Natural killer cell (primary cell): ENCODE data around the gene FCRLA. TPM values are rescaled to one million over a fixed set of nuclear protein-coding genes. Genes with fewer than 3 reads are reported as not detected.
"Not testable (repeated sequence)": the region's sequence is repeated elsewhere in the genome, so short reads cannot be mapped to it uniquely, and the experiment has no call there.

Experiments
- ATAC-seq, 3 donors: fragments of 150-1000 bp in 2 of 3; fragments of 200-7000 bp in 1 of 3; cut with Tn5 transposase; 1 replicate in 1 of 3; 2 replicates in 2 of 3; pipeline ENCODE4 v1.10.0; 2021; ENCODE audit warnings: mild to moderate bottlenecking in 2 of 3, moderate library complexity in 2 of 3
- DNase-seq, 2 donors: peaks; one replicate each; pipeline versions ENCODE4 v3.0.0 to v3.0.0-alpha.2; 2013 to 2021; ENCODE audit warnings: mixed read lengths in 1 of 2
- H3K27ac ChIP-seq: one replicate; pipeline ENCODE4 v1.5.1; 2013; ENCODE audit warnings: mild to moderate bottlenecking, low read length
- H3K27me3 ChIP-seq: one replicate; pipeline ENCODE4 v1.6.1; 2013; ENCODE audit warnings: low read length; ENCODE audit not compliant: control insufficient read depth, insufficient read depth
- H3K36me3 ChIP-seq: one replicate; pipeline ENCODE4 v1.6.1; 2013; ENCODE audit warnings: low read length; ENCODE audit not compliant: control insufficient read depth, insufficient read depth
- H3K4me1 ChIP-seq: one replicate; pipeline ENCODE4 v1.6.1; 2013; ENCODE audit warnings: low read length; ENCODE audit not compliant: control insufficient read depth, insufficient read depth
- H3K4me3 ChIP-seq: one replicate; pipeline ENCODE4 v1.5.1; 2013; ENCODE audit warnings: low read length
- H3K9me3 ChIP-seq: one replicate; pipeline ENCODE4 v1.6.1; 2013; ENCODE audit warnings: low read length; ENCODE audit not compliant: control insufficient read depth, insufficient read depth
- H3K27ac Mint-ChIP-seq, 2 donors: one replicate each; pipeline ENCODE4 v1.8.0; 2022; ENCODE audit warnings: mild to moderate bottlenecking in 2 of 2, mixed read lengths in 2 of 2, moderate library complexity in 1 of 2
- H3K27me3 Mint-ChIP-seq, 2 donors: one replicate each; pipeline ENCODE4 v1.8.0; 2022; ENCODE audit warnings: low read depth in 2 of 2, mixed read lengths in 2 of 2
- H3K36me3 Mint-ChIP-seq: one replicate; pipeline ENCODE4 v1.8.0; 2022; ENCODE audit warnings: mixed read lengths
- H3K4me1 Mint-ChIP-seq, 2 donors: one replicate each; pipeline ENCODE4 v1.8.0; 2022; ENCODE audit warnings: mixed read lengths in 2 of 2
- H3K4me3 Mint-ChIP-seq: one replicate; pipeline ENCODE4 v1.8.0; 2022; ENCODE audit warnings: mild to moderate bottlenecking, moderate library complexity, mixed read lengths
- H3K9me3 Mint-ChIP-seq, 2 donors: one replicate each; pipeline ENCODE4 v1.8.0; 2022; ENCODE audit warnings: mixed read lengths in 2 of 2
- CTCF ChIP-seq: fragments of 200-600 bp; IDR thresholded peaks from one replicate; pipeline ENCODE4 v1.8.0; 2022; ENCODE audit warnings: antibody characterized with exemption
- WGBS: methylation state at CpG from one replicate; pipeline ENCODE4 v1.1.7; 2013; ENCODE audit warnings: missing lambda C conversion rate; ENCODE audit not compliant: insufficient coverage; 5-methylcytosine and 5-hydroxymethylcytosine counted together
- intact Hi-C: fragments of 100-400 bp; cut with micrococcal nuclease; formaldehyde crosslinking; loops from one replicate; pipeline ENCODE4 v1.14.2; 2022
- total RNA-seq, 4 donors: library from RNA; stranded (reverse); fragments of 120-200 nt in 1 of 4; gene quantifications; one replicate each; pipeline versions ENCODE4 v1.2.3 to v1.2.4, GENCODE V29; 2013 to 2022

The FCRLA gene, protein sequence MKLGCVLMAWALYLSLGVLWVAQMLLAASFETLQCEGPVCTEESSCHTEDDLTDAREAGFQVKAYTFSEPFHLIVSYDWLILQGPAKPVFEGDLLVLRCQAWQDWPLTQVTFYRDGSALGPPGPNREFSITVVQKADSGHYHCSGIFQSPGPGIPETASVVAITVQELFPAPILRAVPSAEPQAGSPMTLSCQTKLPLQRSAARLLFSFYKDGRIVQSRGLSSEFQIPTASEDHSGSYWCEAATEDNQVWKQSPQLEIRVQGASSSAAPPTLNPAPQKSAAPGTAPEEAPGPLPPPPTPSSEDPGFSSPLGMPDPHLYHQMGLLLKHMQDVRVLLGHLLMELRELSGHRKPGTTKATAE
- under 1 TPM; 0.41 to 0.90 (median 0.80) TPM for total RNA-seq
- total RNA-seq (2013): 109 TPM

DNA sequence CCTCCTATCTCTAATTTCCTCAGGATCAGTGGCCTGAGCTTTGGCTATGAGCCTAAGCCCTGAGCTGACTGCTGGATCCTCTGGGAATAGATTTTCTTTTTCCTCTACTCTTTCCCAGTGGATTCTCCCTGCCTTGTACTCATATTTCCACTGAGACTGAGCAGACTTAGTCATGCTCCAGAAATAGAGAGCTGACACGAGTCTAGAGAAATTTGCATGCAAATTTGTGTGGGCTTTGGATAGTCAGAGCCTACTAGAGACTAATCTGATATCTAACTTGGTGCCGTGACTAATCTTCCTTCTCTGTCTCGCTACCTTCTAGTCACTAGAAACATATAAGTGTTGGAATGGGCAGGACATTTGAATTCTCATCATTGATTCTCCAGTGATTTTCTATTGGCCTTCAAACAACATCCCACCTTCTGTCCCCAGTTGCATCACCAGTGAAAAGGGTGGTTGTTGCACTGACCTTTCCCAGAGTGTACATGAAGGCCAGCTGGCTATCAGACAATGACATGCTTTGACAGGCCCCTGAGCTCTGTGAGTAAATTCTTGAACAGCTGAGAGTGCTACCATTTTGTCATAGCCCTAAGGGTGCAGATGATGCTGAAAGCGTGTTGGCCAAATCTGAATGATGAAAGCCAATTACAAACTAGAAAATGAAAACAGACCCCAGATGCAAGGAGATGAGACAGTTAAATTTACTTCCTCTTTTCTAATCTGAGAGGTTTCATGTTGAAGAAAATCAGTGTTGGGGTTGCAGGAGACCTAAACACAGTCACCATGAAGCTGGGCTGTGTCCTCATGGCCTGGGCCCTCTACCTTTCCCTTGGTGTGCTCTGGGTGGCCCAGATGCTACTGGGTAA lies at the start of gene FCRLA:
Gene FCRLA, plus strand, starts transcription at position 748 of the 866 bp plus-strand sequence. Its CDS starts 36 bp downstream, at position 784.
- H3K27me3 Mint-ChIP-seq: no peaks in the 10 kb centered on the region
- no peaks in the 10 kb centered on the region for H3K9me3 Mint-ChIP-seq
- Histone ChIP-seq H3K27ac (peak within 1 kb of the TSS; percentile 15), H3K4me3 (peak within 1 kb of the TSS; percentile 6), H3K9me3 (no peaks in the 10 kb centered on the region), H3K36me3 (no peaks in the 10 kb centered on the region), H3K27me3 (no peaks in the 10 kb centered on the region), H3K4me1 (no peaks in the 10 kb centered on the region)
- no peak for TF ChIP-seq CTCF
- DNase-seq: no peak
- no peaks in the 10 kb centered on the region for H3K36me3 Mint-ChIP-seq
- ATAC-seq: no peak
- intact Hi-C loops: no loop called here
- H3K27ac Mint-ChIP-seq: no peak within 1 kb of the TSS
- no peak within 1 kb of the TSS for H3K4me3 Mint-ChIP-seq
- WGBS: 61% methylated on average over 2 of the region's 4 CpGs
- H3K4me1 Mint-ChIP-seq: no peaks in the 10 kb centered on the region

DNA sequence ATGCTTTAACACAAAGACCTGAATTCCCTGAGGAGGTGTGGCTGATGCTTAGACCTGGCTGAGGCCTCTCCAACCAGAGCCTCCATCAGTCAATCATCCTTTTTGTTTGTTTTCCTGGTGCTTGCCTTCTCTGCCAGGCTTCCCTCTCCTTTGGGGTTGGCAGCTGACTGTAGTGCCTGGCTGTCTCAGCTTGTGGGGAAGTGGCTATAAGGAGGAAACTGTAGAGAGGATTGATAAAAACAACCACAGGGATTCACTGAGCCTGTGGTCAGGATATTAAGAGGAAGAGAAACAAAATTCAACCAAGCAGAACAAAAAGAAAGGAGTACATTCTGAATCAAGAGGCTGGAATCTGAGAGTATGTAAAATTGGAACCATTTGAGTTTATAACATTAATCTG lies 48.5 kb upstream of the FCRLA start:
- H3K9me3 Mint-ChIP-seq, H3K4me3 Mint-ChIP-seq, intact Hi-C loops, H3K36me3 Mint-ChIP-seq, ATAC-seq, H3K36me3 ChIP-seq, H3K9me3 ChIP-seq, H3K4me1 ChIP-seq, H3K4me1 Mint-ChIP-seq, H3K27me3 ChIP-seq, H3K27ac Mint-ChIP-seq, H3K27ac ChIP-seq, H3K27me3 Mint-ChIP-seq, DNase-seq, H3K4me3 ChIP-seq: not testable (repeated sequence)

- H3K4me3 Mint-ChIP-seq, H3K27me3 ChIP-seq, H3K27ac Mint-ChIP-seq, H3K4me1 Mint-ChIP-seq, H3K36me3 Mint-ChIP-seq, H3K9me3 ChIP-seq, H3K27me3 Mint-ChIP-seq, H3K36me3 ChIP-seq, H3K4me1 ChIP-seq, H3K4me3 ChIP-seq, DNase-seq, H3K9me3 Mint-ChIP-seq, intact Hi-C loops, H3K27ac ChIP-seq: not testable (repeated sequence)
- WGBS: no CpG with 5 or more reads among the region's 9 CpGs
- ATAC-seq: peak; percentile 96 to 98 (median 96)
These were observed 45.2 kb upstream of the FCRLA start for GRCh38 chr1:161661660-161662311.

DNA sequence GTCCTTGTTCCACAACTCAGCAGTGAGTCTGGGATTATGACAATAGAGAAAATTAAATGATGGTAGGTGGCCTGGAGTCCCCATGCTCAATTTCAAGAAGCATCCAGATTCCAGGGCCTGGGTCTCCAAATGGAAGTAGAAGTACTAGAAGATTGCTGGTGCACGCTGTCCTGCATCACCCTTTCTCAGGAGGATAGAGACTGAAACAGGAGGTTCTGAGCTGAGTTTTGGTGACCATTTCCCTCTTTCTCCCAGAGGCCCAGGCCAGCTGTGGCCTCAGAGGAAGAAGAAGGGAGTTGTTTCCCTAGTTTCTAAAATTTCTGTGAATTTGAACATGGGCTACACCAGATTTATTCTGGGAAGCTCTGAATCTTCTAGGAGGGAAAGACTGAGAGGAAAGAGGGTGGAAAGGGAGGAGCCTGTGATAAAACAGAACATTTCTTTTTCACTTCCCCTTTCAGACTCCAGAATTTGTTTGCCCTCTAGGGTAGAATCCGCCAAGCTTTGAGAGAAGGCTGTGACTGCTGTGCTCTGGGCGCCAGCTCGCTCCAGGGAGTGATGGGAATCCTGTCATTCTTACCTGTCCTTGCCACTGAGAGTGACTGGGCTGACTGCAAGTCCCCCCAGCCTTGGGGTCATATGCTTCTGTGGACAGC lies 44.2 kb upstream of the FCRLA start, which contains the start of gene FCGR2B:
Gene FCGR2B, plus strand, starts transcription at position 460 of the 656 bp plus-strand sequence. Its CDS starts 99 bp downstream, at position 559.
- no CpG with 5 or more reads among the region's 4 CpGs for WGBS
- H3K4me3 Mint-ChIP-seq, H3K9me3 ChIP-seq, H3K27ac ChIP-seq, H3K27ac Mint-ChIP-seq, H3K36me3 Mint-ChIP-seq, DNase-seq, H3K4me1 Mint-ChIP-seq, H3K4me1 ChIP-seq, H3K27me3 Mint-ChIP-seq, H3K36me3 ChIP-seq, H3K27me3 ChIP-seq, H3K4me3 ChIP-seq, H3K9me3 Mint-ChIP-seq, ATAC-seq, intact Hi-C loops: not testable (repeated sequence)

DNA sequence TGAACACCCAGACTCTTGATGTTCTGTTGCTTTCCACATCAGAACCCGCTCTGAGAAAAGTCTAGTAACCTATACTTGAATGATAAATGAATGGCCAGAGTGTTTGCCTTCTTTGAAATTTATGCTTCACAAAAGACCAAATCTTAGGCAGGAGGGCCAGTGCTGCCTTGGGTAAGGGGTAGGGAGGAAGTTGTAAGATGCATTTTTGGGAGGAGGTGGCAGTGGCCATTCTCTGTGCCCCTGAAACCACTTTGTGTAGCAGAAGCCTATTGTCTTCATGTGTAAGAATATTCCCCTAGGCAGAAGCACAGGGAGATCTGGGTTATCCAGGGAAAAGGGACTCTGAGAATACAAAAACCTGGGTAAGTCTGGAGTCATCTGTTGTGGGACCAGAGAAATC lies 43.5 kb upstream of the FCRLA start:
- H3K9me3 Mint-ChIP-seq, intact Hi-C loops: not testable (repeated sequence)
- no CpG with 5 or more reads among the region's 1 CpG for WGBS

GRCh38 chr1:161664689-161665088 lies 42.3 kb upstream of the FCRLA start:
- H3K27me3 ChIP-seq, H3K4me1 Mint-ChIP-seq, H3K4me1 ChIP-seq, H3K9me3 ChIP-seq, H3K4me3 Mint-ChIP-seq, H3K9me3 Mint-ChIP-seq, H3K4me3 ChIP-seq, H3K27ac Mint-ChIP-seq, ATAC-seq, H3K27ac ChIP-seq, intact Hi-C loops, DNase-seq, H3K36me3 Mint-ChIP-seq, H3K36me3 ChIP-seq, H3K27me3 Mint-ChIP-seq: not testable (repeated sequence)
- no CpG with 5 or more reads among the region's 4 CpGs for WGBS

More for the DNA sequence above, 43.5 kb upstream of the FCRLA start:
- H3K4me1 ChIP-seq, H3K27me3 ChIP-seq, H3K27ac Mint-ChIP-seq, H3K4me3 Mint-ChIP-seq, H3K36me3 ChIP-seq, ATAC-seq, H3K27ac ChIP-seq, H3K9me3 ChIP-seq, H3K4me1 Mint-ChIP-seq, H3K27me3 Mint-ChIP-seq, H3K4me3 ChIP-seq, H3K36me3 Mint-ChIP-seq, DNase-seq: not testable (repeated sequence)
